NCI-H2081 treated with DMSO at 0.1 percent for 48 hours (cell line): ENCODE data around the gene OR2S2.
"Not testable (repeated sequence)": the region's sequence is repeated elsewhere in the genome, so short reads cannot be mapped to it uniquely, and the experiment has no call there.

Experiments used
- DNase-seq: peaks from one replicate; lab custom pipeline; 2025; lab: John Stamatoyannopoulos, UW

OR2S2 gene

DNA sequence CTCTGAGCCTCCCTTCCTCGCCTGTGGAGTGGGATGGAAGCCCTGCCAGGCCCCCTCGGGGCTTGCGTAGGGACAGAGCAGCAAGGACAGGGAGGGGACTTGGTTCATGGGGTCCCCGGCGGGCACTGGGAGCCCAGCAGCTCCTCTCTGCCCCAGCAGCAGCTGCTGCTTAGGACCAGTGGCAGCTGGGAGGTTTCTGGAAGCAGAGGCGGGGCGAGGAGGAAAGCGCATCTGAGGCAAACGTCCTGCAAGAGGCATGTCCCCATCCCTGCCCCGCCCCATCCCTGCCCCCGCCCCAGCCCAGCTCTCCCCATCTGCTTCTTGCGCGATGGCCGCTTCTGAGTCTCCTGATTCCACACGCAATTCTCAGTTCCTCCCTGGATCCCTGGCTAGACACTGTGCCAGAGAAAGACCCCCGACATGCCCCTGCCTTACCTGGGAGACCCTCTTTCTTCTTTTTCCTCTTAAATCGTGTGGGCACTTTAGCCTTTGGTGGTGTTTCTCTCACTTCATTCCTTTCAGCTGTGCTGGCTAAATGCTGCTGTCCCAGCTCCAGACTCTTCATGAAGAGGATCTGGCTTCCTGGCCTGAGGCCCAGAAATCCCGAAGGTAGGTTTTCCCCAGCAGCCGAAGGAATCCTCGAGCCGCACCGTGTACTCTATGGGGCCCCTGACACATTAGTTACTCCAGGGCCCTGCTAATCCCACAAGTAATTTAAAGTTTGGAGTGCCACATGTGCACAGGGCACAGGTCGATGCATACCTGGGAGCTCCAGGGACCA is 4.4 kb upstream of the OR2S2 start:
- no peak for DNase-seq

DNA sequence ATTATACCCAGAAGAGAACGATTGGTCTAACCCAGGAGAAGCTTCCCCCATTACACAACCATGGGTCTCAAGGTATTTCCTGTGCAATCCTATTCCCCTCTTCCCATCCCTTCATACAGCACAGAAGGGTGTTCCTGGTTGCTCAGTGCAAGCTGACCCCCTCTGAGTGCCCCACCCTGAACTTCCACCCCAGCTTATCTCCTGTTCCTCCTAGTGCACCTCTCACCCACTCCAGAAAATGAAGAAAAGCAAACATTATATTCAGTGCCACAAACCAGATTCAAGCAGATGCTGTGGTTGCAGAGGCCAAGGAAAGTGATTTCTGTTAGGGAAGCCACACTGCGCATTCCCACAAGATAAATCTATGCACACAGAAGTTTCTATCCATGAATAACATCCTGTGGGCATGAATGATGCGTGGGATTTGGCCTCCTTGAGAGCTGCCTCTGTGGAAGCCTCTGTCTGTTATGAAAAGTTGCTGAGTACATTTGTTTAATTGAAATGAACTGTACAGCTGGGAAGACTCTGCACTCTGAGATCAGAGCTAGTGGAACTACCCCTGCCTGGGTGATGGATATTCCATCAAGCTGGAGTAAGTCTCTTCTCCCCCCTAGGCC is 2.2 kb upstream of the OR2S2 start:
- DNase-seq: no peak

DNA sequence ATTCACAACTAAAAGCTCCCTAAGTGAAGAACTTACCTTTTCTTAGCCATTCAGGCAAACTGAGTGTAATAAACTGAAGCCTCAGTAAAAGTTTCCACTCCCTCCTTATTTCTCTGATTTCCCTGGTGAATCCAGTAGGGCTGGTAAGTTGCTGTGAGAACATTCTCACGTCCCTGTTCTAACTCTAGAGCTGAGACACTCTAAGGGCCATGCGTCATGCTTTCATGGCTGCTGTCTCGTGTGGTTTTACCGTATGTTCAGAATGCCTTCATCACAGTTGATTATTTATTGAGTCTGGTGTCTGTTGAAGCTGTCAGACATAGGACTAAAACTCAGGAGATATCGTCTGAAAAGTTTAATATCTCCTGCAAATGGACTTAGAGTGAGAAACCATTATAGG is 1.3 kb downstream of the OR2S2 start:
- DNase-seq: no peak

DNA sequence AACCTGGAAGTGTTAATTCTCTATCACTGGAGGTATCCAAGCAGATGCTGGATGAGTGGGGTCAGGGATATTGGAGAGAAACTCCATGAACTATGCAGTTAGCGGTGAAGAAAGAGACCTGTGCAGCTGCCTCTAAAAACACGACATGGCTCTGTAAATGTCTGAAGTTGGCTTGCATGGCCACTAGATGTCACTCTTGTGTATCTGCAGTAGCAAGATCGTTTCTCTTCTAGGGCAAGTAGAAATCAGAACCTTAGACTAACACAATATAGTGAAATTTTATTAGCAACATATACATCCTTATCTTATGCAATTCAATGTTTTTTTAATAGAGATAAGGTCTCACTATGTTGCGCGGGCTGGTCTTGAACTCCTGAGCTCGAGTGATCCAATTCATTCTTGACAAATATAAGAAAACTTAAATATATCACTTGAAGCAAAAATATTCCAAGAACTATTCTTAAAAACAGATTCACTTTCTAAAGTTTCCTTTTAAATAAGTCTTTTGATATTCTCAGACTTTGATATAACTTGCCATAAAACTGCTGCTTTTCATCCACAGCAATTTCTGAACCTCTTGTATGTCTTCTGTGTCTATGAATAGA is 2.9 kb downstream of the OR2S2 start:
- peak; percentile 59 for DNase-seq

DNA sequence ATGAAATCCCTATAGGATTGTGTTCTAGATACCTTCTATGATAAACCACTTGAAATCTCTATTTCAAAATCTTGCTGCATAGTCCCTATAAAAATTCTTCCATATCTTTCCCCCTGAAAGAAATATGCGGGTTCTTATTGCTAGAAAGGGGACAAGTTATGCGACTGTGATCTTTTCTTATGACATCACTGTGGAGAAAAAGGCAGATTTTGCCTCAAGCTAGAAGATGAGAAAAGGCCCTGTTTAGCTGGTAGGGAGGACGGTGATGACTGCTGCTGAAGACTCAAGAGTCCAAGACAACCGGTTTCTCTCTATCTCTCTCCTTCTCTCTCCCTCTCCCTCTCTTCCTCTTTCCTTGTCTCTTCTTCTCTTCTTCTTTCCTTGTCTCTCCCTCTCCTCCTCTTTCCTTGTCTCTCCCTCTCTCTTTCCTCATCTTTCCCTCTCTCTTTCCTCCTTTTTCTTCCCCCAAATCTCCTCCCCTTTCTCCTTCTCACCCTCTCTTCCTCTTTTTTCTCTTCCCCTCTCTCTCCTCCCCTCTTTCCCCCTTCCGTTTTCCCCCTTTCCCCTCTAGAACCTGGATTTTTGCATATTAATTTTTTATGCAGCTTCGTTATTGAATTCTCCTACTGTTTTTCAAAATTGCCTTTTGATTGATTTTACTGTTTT is 5.3 kb downstream of the OR2S2 start:
- no peak for DNase-seq

DNA sequence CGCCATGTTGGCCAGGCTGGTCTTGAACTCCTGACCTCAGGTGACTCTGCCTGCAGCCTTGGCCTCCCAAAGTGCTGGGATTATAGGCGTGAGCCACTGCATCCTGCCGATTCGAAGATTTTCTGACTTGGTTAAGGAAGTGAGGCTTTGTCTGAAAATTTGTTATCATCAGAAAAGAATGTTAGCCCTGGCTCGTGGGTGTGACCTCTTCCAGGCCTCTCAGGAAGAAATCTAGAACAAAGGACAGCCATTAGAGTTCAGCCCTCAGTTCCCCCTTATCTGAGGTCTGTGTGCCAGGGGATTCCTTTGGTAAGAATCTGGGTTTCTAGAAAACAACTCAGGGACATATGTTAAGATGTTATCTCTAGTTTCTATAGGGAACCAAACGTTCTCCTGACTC is 6.2 kb downstream of the OR2S2 start:
- DNase-seq: no peak

DNA sequence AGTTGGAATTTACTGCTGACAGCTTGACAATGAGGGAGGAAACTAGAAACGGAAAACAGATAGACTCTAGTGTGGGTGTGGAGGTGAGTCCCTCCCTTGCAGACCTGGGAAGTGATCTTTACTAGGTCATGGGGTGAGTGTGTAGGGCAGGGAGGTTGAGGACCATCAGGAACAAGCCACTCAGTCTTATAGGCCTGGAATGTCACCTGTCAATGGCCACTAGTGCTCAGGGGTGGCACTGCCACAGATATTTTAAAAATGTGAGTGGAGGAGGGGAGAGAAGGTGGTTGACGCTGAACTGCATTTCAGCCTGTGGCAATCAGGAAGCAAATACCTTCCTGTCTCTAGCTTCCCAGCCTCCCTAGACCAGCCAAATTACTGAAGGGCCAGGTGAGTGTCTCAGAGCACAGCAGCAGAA is 9.0 kb downstream of the OR2S2 start:
- DNase-seq: no peak

DNA sequence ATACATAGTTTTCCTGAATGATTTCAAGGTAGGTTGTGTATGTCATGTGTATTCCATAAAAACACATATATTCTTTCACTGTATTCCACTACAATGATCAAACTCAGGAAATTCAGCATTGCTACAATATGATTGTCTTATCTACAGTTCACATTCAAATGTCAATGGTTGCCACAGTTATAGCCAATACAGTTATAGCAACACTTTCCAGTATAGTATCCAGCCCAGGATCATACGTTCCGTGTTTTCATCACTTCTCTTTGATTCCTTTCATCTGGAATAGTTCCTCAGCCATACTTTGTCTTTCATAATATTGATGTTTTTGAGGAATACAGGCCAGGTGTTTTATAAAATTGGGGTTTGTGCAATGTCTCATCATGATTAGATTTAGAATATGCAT is 9.5 kb downstream of the OR2S2 start:
- DNase-seq: no peak

DNA sequence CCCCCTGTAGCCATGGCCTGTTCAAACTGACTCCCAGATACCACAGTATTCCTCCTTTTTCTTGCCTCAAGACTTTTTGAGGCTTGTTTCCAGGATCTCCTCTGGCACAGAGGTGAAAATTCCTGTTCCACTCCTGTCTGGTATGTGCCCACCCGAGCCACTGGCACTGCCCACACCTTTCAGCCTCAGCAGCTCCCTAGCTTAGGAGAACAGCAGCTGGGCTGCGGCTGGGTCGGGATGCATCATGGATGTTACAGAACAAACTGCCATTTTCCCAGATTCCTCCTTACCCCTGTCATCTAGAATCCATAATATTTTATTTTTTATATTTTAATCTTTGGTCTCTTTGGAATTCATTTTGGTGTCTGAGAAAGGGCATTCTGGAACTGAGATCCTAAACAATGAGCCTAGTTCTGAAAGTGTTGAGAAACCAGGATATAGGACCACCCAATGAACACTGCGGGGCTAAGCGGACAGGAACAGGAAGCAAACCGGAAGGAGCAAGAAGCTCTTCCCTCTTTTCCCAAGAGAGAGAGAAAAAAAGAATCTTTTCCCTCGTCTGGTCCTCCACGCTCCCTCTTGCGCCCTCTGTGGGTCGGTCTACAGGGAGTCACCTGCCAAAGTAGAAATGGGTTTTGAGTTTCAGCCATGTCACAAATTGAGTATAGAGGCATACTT is 12.5 kb downstream of the OR2S2 start:
- peak; percentile 88 for DNase-seq

DNA sequence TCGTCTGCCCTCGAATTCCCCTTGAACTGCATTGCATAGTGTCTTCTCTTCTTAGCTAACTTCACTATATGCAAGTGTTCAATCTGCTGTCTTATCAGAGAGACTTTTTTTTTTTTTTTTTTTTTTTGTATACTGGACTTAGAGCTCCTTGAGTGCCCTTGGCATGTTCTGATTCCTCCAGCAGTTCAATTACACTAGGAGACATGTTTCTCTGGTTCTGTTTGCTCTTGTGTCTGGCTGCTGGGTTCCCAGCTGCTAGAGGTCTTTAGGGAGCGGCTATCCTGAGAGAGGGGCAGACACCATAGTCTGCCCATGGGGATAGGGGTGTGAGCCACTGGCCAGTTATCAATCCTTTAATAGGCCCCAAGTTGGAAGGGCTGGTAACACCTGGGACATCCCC is 13.1 kb downstream of the OR2S2 start:
- DNase-seq: no peak

DNA sequence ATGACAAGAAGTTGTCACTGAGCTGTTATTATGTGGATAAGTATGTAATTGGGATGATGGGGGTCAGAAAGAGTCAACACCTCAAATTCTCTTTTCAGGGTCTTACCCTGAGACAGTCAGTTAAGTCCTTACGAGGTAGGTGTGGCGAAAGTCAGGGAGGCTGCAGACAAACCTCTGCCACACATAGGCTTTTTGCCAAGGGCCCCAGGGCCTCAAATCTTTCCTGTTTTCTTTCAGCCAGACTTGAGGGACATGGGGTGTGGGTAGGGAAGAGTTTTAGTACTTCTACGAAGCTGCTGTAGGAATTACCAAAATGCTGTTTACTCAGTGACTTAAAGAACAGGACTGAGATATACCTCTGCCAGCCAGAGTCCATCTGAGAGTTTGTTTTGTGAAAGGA is 13.8 kb downstream of the OR2S2 start:
- no peak for DNase-seq

DNA sequence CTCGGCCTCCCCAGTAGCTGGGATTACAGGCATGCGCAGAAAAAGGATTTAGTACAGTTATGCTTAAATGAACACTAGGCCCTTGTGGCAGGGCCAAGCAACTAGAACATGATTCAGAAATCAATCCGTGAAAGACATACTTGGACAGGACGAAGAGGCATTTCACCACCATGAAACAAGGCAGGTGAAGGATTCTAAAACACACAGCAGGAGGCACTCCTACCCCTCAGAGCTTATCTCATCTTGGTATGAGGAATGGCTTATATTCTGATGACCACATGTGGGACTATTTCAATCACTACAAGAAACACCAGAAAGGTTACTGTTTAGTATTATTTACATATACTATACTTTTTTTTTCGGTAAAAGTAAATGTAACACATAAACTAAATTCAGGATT is 15.7 kb downstream of the OR2S2 start:
- no peak for DNase-seq

DNA sequence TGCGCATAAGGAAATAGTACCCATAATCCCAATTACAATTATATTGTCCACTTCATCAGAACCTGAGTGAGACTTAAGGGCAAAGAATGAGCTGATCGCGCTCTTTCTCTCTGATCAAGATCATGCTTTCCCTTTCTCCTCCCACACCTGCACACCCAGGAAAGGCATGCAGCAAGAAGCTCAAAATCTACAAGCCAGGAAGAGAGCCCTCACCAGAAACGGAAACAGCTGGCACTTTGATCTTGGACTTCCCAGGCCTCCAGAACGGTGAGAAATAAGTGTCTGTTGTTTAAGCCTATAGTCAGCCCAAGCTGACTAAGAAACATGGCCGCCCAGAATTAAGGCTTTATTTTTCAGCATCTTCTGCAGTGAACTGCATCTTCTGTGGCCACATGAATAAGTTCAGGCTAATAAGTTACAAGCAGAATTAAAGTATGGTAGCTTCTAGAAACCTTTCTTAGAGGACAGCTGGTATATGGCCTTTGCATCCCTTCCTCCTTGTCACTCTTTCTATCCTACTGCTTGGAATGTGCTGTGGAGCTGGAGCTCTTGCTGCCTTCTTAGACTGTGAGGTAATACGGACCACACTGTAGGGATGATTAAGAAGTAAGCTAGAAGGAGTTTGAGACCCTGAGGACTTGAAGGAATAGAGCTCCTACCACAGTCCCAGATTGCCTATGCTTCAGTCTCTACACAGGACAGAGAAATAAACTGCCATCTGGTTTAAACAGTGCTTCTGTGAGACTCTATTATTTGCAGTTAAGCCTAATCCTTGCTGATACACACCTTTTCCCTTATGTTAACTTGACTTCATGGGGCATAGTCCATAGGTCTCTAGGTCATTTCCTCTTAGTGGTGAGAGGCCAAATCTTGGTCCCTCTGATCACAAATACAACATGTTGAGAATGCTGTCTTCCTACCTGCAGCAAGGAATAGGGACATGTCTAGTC is 17.2 kb downstream of the OR2S2 start:
- DNase-seq: no peak

DNA sequence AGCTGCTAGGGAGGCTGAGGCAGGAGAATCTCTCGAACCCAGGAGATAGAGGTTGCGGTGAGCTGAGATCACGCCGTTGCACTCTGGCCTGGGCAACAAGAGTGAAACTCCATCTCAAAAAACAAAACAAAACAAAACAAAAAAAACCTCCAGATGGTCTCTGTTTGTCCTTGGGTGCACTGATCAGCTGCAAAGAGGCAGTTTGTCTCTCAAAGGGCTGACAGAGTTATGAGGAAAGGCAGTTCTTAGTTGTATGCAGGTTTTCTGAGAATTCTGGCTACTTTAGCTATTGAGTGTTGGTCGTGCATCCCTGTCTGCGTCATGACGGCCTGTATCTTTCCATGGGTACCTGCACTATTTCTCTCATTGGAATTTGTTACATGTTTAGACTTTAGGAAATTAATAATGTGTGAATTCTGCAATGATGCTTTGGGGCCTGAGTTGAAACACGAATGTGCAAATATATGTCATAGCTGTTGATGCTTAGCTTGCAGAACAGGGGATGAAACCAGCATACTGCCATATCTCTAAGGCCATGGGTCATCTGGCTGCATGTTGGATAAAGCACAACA is 18.2 kb downstream of the OR2S2 start:
- no peak for DNase-seq

DNA sequence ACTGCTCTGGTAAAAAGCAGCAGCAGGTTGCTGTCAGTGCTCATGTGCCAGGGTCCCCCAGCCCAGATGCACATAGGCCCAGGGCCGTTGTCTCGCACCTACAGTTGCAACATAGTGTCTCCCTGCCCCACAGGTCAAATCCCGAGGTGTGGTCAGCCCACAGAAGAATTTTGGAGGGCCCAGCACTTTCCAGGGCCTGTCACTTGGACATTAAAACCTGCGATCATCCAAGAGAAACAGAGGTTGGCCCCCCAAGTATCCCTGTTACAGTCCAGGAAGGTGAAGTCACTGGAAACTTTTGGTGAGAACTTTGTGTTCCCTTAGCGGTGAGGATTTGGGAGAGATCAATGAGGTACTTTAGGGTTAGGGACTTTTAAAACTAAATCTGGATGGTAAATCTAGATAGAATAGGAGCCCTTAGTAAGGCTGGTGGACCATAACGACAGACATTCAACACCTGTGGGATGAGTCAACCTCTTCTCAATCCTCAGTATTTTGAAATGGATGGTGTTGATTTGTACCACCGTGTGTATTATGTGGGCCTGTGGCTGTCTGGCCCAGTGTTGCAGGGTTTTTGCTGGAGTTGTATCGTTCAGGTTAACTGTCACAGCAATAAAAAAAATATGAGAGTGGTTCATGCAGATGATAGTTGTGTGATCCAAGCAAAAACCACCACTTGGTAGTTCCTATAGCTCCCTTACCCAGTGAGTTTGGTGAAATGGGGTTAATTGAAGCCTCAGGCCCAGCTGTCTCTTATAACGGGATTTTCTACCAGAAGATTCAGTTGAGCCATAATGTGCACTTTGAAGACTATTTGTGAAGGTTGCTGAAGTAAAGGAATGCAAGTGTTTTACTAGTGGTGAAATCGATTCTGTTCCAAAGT is 19.2 kb downstream of the OR2S2 start:
- no peak for DNase-seq

DNA sequence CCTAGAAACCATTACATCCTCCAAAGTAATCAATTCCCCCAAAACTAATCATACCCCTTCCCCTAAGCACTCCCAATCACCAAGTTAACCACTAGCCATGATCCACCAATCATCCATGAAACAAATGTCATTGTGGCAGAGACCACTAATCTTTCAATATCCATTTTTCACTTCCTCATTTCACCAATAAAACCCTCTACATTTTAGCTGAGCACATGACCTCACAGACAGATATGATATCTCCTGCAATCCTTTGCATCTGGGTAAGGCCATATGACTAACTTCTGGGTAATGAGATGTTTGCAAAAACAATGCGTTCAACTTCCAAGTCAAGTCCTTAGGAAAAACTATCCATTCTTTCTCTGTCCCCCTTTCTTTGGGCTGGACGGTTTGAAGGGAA is 20.7 kb downstream of the OR2S2 start:
- DNase-seq: no peak

DNA sequence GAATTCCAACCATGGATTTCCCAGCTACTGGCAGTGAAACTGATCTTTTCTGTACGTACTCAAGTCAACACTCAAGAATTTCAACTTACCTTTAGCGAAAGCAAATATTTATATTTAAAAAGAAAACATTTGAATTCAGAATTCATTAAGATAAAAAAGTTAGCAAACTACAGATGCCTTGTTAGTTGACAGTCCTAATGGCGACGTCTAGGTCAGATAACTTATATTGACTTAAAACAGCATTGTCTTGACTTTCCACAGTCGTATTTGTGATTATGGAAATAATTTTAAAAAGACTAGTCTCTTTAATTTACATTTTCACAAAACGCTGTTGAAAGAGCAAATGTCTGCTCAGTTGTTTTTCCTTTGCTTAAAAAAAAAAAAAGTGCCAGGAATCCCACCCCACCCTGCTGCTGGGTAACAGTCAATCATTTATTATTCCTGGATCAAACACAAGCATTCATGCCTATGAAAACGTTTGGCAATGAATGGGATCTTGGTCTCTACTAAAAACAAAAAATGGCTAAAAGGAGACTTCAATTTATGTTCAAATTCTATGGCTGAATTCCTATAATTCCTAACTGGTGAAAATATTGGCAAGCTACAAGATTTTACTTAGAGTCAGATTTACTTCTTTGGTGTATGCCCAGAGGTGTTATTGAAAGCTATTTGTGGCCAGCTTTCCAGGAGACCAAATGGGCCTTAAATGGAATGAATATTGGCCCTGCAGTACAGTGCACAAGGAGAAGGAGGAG is 22.0 kb downstream of the OR2S2 start:
- DNase-seq: no peak

DNA sequence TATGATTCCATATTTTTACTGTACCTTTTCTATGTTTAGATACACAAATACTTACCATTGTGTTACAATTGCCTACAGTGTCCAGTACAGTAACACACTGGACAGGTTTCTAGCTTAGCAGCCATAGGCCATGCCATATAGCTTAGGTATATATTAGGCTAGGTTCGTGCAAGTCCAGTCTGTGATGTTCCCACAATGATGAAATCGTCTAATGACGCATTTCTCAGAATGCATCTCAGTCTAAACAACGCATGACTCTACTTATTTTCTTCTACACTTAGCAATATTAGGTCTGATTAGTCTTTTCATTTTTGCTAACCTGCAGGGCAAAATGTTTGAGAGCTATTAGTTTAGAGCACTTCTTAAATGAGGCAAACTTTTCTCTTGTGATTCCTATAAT is 22.7 kb downstream of the OR2S2 start:
- no peak for DNase-seq

DNA sequence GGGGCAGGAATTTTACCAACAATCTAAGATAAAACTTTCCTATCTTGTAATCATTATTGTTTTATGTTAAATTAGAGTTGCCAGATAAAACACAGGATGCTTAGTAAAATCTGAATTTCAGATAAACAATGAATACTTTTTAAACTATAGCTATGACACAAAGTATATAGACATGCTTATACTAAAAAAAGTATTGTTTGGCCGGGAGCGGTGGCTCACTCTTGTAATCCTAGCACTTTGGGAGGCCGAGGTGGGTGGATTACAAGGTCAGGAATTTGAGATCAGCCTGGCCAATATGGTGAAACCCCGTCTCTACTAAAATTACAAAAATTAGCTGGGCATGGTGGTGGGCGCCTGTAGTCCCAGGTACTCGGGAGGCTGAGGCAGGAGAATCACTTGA is 23.9 kb downstream of the OR2S2 start:
- not testable (repeated sequence) for DNase-seq
